DOHH2 (cell line): Measurements from ENCODE around the gene CACNA1D.

Experiments used
- H3F3A ChIP-seq: fragments of 200-600 bp; sonication (generic), shearing (Covaris generic); 2 replicates; pipeline ENCODE4 v1.6.0; 2016; ENCODE audit warnings: antibody characterized with exemption, mild to moderate bottlenecking; ENCODE audit not compliant: control insufficient read depth, insufficient read depth
- H3K27ac ChIP-seq: fragments of 200-600 bp; sonication (generic); 2 replicates; pipeline ENCODE4 v1.5.1; 2014; ENCODE audit warnings: low read depth, mild to moderate bottlenecking, low read length, moderate library complexity
- H3K27me3 ChIP-seq: fragments of 200-600 bp; sonication (generic); 2 replicates; pipeline ENCODE4 v1.6.1; 2014; ENCODE audit warnings: mild to moderate bottlenecking, low read length, mixed read lengths; ENCODE audit not compliant: control insufficient read depth
- H3K36me3 ChIP-seq: fragments of 200-600 bp; sonication (generic); 2 replicates; pipeline ENCODE4 v1.6.1; 2014; ENCODE audit warnings: mild to moderate bottlenecking, low read length, moderate library complexity, mixed read lengths; ENCODE audit not compliant: control insufficient read depth
- H3K4me1 ChIP-seq: fragments of 200-600 bp; sonication (generic); 2 replicates; pipeline ENCODE4 v1.6.1; 2014; ENCODE audit warnings: mild to moderate bottlenecking, low read length, mixed read lengths; ENCODE audit not compliant: control insufficient read depth
- H3K4me2 ChIP-seq: fragments of 200-600 bp; sonication (generic); 2 replicates; pipeline ENCODE4 v1.6.0; 2014; ENCODE audit warnings: mild to moderate bottlenecking, low read length, moderate library complexity
- H3K4me3 ChIP-seq: fragments of 200-600 bp; sonication (generic); 2 replicates; pipeline ENCODE4 v1.5.1; 2014; ENCODE audit warnings: mild to moderate bottlenecking, low read length, mixed read lengths
- H3K79me2 ChIP-seq: fragments of 200-600 bp; sonication (generic); 2 replicates; pipeline ENCODE4 v1.6.1; 2014; ENCODE audit warnings: mild to moderate bottlenecking, low read length, mixed read lengths; ENCODE audit not compliant: control insufficient read depth
- H3K9me2 ChIP-seq: fragments of 200-600 bp; sonication (generic); replicated peaks from 2 replicates; pipeline ENCODE4 v1.6.1; 2014; ENCODE audit warnings: mild to moderate bottlenecking, low read length, mixed read lengths; ENCODE audit not compliant: control insufficient read depth
- H3K9me3 ChIP-seq: fragments of 200-600 bp; sonication (generic); 2 replicates; pipeline ENCODE4 v1.6.1; 2014; ENCODE audit warnings: antibody characterized with exemption, low read length, mixed read lengths; ENCODE audit not compliant: control insufficient read depth, insufficient read depth
- H4K20me1 ChIP-seq: fragments of 200-600 bp; sonication (generic); 2 replicates; pipeline ENCODE4 v1.6.0; 2014; ENCODE audit warnings: low read depth, mild to moderate bottlenecking, antibody characterized with exemption, low read length, moderate library complexity; ENCODE audit not compliant: control insufficient read depth, insufficient read depth
- EZH2phosphoT487 ChIP-seq: fragments of 200-600 bp; sonication (generic); IDR thresholded peaks from 2 replicates; pipeline ENCODE4 v1.6.1; 2017; ENCODE audit warnings: borderline replicate concordance, mild to moderate bottlenecking, antibody characterized with exemption, low read length, moderate library complexity, mixed read lengths
- TF ChIP-seq, protein P1 (sequence below): fragments of 200-600 bp; sonication (generic); IDR thresholded peaks from one replicate; pipeline ENCODE4 v1.5.1; 2014; ENCODE audit warnings: antibody characterized with exemption, mild to moderate bottlenecking, low read depth, low read length; ENCODE audit not compliant: poor library complexity, severe bottlenecking

CACNA1D gene

DNA sequence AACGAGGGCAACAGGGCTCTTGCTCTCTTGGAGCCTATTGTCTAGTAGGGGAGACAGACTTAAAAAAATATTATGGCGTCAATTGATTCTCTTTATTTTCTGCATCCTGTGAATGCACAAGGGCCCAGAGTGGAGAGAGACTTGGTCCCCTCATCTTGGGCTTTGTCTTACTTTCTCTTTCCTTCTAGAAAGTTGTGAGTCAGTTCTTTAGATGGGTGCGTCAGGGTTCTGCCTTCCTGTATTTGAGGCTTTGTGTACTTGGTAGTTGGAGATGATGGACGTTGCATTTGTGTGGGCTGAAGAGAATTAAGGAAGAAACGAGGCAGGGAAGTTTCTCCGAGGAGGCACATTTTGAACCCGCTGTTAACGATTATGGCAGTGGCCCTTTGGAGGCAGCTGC, 52.9 kb downstream of the CACNA1D start:
- TF ChIP-seq, protein P1, sequence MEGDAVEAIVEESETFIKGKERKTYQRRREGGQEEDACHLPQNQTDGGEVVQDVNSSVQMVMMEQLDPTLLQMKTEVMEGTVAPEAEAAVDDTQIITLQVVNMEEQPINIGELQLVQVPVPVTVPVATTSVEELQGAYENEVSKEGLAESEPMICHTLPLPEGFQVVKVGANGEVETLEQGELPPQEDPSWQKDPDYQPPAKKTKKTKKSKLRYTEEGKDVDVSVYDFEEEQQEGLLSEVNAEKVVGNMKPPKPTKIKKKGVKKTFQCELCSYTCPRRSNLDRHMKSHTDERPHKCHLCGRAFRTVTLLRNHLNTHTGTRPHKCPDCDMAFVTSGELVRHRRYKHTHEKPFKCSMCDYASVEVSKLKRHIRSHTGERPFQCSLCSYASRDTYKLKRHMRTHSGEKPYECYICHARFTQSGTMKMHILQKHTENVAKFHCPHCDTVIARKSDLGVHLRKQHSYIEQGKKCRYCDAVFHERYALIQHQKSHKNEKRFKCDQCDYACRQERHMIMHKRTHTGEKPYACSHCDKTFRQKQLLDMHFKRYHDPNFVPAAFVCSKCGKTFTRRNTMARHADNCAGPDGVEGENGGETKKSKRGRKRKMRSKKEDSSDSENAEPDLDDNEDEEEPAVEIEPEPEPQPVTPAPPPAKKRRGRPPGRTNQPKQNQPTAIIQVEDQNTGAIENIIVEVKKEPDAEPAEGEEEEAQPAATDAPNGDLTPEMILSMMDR: no peak
- Histone ChIP-seq H3F3A (no peaks in the 10 kb centered on the region), H3K27ac (no peak overlapping the region), H3K4me3 (no peak overlapping the region), H3K4me2 (no peak overlapping the region), H3K36me3 (no peaks in the 10 kb centered on the region), H3K9me2 (no peaks in the 10 kb centered on the region), H3K27me3 (no peaks in the 10 kb centered on the region; the same call in 1 of the 2 replicates), H3K79me2 (no peaks in the 10 kb centered on the region), H4K20me1 (no peaks in the 10 kb centered on the region), H3K4me1 (no peaks in the 10 kb centered on the region), H3K9me3 (no peaks in the 10 kb centered on the region)

DNA sequence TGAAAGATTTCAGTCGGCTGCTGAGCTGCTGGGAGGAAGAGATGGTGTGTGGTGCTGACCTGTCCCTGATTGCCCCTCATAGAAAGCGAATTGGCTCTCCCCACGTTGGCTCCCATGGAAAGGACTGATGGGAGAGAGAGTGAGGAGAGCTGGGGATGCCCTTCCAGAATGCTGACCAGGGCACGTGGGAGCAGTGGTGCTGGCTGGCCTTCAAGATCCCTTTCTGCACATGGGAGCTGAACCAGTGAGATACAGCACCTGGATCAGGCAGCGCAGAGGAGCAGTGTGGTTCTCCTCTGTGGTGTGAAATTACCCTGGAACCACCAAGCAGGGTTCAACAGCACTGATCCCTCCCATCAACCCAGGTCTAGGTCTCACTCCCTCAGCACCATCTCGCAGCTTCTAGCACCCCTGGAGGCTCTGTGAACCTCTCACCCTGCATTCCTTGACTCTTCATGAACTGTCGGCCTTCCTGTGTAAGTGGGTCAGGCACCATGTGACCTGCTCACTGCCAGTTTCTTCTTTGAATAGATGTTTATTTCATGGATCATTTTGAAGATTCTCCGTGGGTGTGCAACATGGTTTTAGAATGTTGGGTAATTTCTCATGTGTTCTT, 55.7 kb downstream of the CACNA1D start:
- Histone ChIP-seq H4K20me1 (no peaks in the 10 kb centered on the region), H3F3A (no peaks in the 10 kb centered on the region), H3K9me2 (no peaks in the 10 kb centered on the region), H3K4me3 (no peak overlapping the region), H3K79me2 (no peaks in the 10 kb centered on the region), H3K9me3 (no peaks in the 10 kb centered on the region), H3K27ac (no peak overlapping the region), H3K4me2 (no peak overlapping the region), H3K36me3 (no peaks in the 10 kb centered on the region), H3K27me3 (peaks cover under 1% of the 10 kb centered on the region; the same call in 1 of the 2 replicates), H3K4me1 (peaks cover 5% of the 10 kb centered on the region; the same call in 1 of the 2 replicates)
- TF ChIP-seq, protein P1: no peak
- no peak for TF ChIP-seq EZH2phosphoT487

DNA sequence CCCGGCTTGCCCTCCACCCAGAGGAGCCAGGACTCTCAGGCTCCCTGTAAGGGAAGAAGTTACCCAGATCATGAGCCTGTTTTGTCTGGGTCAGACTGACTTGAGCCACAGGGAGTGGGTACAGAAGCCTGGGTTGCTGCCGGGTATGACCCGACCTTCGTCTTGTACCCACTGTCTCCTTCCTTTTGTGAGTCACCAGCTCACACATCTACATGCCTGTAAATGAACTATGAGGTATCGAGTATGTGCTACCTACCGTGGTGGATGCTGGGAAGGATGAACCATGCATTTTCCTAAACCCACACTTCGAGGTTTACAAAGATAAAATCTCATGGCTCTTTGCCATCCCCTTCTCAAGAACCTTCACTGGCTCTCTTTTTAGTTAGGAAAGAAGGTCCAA, 56.9 kb downstream of the CACNA1D start:
- Histone ChIP-seq H3K9me2 (no peaks in the 10 kb centered on the region), H3F3A (no peaks in the 10 kb centered on the region), H3K9me3 (no peaks in the 10 kb centered on the region), H4K20me1 (no peaks in the 10 kb centered on the region), H3K4me1 (peaks cover 5% of the 10 kb centered on the region; the same call in 1 of the 2 replicates), H3K27ac (no peak overlapping the region), H3K4me2 (no peak overlapping the region), H3K36me3 (no peaks in the 10 kb centered on the region), H3K4me3 (no peak overlapping the region), H3K27me3 (peaks cover 2% of the 10 kb centered on the region; the same call in 1 of the 2 replicates), H3K79me2 (no peaks in the 10 kb centered on the region)
- no peak for TF ChIP-seq EZH2phosphoT487
- TF ChIP-seq, protein P1: no peak
